Uterus (tissue), 4 donors: ENCODE results near the gene COX7A1. TPM values are rescaled to one million over a fixed set of nuclear protein-coding genes. Genes with fewer than 3 reads are reported as not detected.

Experiments used
- DNase-seq, 2 donors: peaks; one replicate each; pipeline ENCODE4 v3.0.0-alpha.2; 2019 to 2020
- H3K27ac ChIP-seq, 2 donors: fragments of 200-600 bp; sonication (generic); 1 replicate in 1 of 2; 2 replicates in 1 of 2; pipeline ENCODE4 v1.5.1; 2016 to 2018
- H3K27me3 ChIP-seq, 2 donors: fragments of 200-600 bp; sonication (generic); one replicate each; pipeline ENCODE4 v1.5.1; 2018 to 2019; ENCODE audit warnings: control low read depth in 1 of 2
- H3K36me3 ChIP-seq, 2 donors: fragments of 200-600 bp; sonication (generic); one replicate each; pipeline ENCODE4 v1.5.1; 2019; ENCODE audit warnings: control low read depth in 1 of 2
- H3K4me1 ChIP-seq, 2 donors: fragments of 200-600 bp; sonication (generic); one replicate each; pipeline ENCODE4 v1.5.1; 2018 to 2019; ENCODE audit warnings: control low read depth in 1 of 2
- H3K4me3 ChIP-seq, 2 donors: fragments of 200-600 bp; sonication (generic); 1 replicate in 1 of 2; 2 replicates in 1 of 2; pipeline ENCODE4 v1.5.1; 2018 to 2019; ENCODE audit warnings: mild to moderate bottlenecking in 1 of 2
- H3K9me3 ChIP-seq, 2 donors: fragments of 200-600 bp; sonication (generic); one replicate each; pipeline ENCODE4 v1.5.1; 2019; ENCODE audit warnings: control low read depth in 1 of 2
- CTCF ChIP-seq, 4 experiments: fragments of 200-600 bp in 2 of 4; fragments of 450-650 bp in 2 of 4; sonication (generic) in 2 of 4; IDR thresholded peaks; one replicate each; pipeline ENCODE4 v1.5.1; 2016 to 2019; ENCODE audit warnings: antibody characterized with exemption in 4 of 4, mild to moderate bottlenecking in 2 of 4, moderate library complexity in 1 of 4
- POLR2A ChIP-seq, 2 donors: fragments of 450-650 bp; IDR thresholded peaks; one replicate each; pipeline ENCODE4 v1.6.1; 2016; ENCODE audit warnings: antibody characterized with exemption in 2 of 2, mild to moderate bottlenecking in 1 of 2, moderate library complexity in 1 of 2
- intact Hi-C: fragments of 100-400 bp; cut with DNase I; formaldehyde crosslinking; loops from one replicate; pipeline ENCODE4 v1.15.1; 2023; ENCODE audit warnings: low total_unique reads
- total RNA-seq, 4 donors: library from RNA; depleted of rRNA in 3 of 4; stranded (reverse); fragments of >200 nt in 3 of 4; gene quantifications; one replicate each; pipeline versions ENCODE4 v1.1.0 to v1.2.4, GENCODE V29; 2014 to 2023
- donor health status: DM: yes; HTN: yes; CAD: no.

COX7A1 gene
- total RNA-seq, 4 donors from 2014 or later, result 4.7 to 235 (median 65.2) TPM

DNA sequence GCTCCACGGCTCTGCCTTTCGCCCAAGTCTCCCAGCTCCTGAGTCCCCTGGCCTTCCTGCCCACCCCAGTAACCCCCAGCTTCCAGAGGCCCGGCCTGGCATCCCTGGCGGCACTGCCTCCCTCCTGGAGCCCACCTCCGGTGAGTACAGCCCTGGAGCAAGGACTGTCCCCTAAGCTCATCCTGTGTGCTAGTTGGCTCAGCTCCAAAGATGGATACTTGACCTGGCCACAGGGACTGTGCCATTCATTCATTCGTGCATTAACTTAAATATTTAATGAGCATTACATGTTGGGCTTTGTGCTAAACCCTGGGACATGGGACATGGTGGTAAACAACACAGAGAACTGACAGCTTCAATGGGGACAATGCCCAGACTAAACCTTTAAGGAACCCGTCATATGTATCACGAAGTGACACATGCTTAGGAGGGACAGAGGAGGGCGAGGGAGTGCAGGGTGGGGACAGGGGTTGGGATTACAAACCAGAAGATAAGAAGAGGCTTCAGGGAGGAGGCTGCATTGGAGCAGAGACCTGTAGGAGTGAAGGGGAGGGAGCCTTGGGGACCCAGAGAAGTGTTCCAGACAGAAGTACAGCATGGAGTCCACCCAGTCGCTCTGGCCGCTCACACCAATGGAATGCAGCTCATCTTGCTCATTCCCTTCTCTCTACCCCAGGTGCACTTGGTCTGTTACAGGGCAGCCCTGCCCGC, 48.2 kb downstream of the COX7A1 start:
- H3K36me3 ChIP-seq, result no peaks in the 10 kb centered on the region
- no peak overlapping the region for H3K4me3 ChIP-seq
- no peaks in the 10 kb centered on the region for H3K27me3 ChIP-seq
- intact Hi-C loops, result no loop called here
- no peaks in the 10 kb centered on the region for H3K4me1 ChIP-seq
- no peaks in the 10 kb centered on the region for H3K9me3 ChIP-seq
- no peak overlapping the region for H3K27ac ChIP-seq
- no peak for DNase-seq
- no peak for TF ChIP-seq POLR2A (IDR thresholded peaks at IDR 0.05)
- no peak for TF ChIP-seq CTCF (IDR thresholded peaks at IDR 0.05)

DNA sequence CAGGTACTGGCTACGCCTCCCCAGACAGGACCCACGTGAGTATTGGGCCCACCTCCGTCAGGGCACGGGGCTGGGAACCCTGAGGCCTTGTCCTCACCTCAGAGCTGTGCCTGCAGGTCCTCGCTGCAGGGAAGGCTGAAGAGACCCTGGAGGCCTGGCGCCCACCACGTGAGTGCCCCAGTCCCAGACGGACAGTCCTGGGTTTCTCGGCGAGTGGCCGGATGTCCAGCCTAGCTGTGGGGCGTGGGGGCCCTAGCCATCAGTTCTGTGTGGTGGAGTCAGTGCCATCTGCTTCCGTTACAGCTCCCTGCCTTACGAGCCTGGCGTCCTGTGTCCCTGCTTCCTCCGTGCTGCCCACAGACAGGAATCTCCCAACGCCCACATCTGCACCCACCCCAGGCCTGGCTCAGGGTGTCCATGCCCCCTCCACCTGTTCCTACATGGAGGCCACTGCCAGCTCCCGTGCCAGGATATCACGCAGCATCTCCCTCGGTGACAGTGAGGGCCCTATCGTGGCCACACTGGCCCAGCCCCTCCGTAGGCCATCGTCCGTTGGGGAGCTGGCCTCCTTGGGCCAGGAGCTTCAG, 49.1 kb downstream of the COX7A1 start:
- H3K4me3 ChIP-seq, result no peak overlapping the region
- no peaks in the 10 kb centered on the region for H3K27me3 ChIP-seq
- H3K27ac ChIP-seq, result no peak overlapping the region
- no peaks in the 10 kb centered on the region for H3K9me3 ChIP-seq
- H3K36me3 ChIP-seq, result no peaks in the 10 kb centered on the region
- H3K4me1 ChIP-seq, result no peaks in the 10 kb centered on the region
- intact Hi-C loops, result no loop called here
- no peak for TF ChIP-seq CTCF (IDR thresholded peaks at IDR 0.05)
- no peak for TF ChIP-seq POLR2A (IDR thresholded peaks at IDR 0.05)
- no peak for DNase-seq

DNA sequence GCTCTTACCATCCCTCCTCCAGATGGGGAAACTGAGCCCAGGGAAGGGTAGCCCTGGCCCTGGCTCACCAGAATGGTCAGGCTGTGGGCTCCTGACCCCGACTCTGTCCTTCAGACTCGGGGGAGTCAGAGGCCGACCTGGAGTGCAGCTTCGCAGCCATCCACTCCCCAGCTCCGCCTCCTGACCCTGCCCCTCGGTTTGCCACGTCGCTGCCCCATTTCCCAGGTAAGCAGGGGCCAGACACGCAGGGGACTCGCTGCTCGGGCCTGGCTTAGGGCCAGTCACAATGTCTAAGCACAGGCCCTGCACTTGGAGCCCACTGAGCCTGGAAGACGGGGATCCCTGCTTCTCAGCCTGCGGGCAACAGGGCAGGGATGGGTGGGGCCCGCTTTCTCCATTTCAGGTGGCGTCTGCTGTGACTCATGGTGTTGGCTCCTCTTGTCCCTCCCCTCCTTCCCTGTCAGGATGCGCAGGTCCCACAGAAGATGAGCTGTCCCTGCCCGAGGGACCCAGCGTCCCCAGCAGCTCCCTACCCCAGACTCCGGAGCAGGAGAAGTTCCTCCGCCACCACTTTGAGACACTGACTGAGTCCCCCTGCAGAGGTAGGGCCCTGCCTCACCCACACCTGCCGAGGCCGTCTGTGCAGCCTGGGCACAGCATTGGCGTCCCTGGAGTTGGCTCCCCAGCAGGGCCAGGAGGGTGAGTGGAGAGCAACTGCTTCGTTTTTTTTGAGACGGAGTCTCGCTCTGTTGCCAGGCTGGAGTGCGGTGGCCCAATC, 50.5 kb downstream of the COX7A1 start:
- no peaks in the 10 kb centered on the region for H3K36me3 ChIP-seq
- H3K27ac ChIP-seq, result no peak overlapping the region
- no peak for DNase-seq
- no peak overlapping the region for H3K4me3 ChIP-seq
- no peaks in the 10 kb centered on the region for H3K9me3 ChIP-seq
- no peaks in the 10 kb centered on the region for H3K27me3 ChIP-seq
- TF ChIP-seq CTCF (IDR thresholded peaks at IDR 0.05), result no peak
- TF ChIP-seq POLR2A (IDR thresholded peaks at IDR 0.05), result no peak
- no peaks in the 10 kb centered on the region for H3K4me1 ChIP-seq
- intact Hi-C loops, result no loop called here

Other genes starting within 250 kb of the COX7A1 start
- gene HCST, start 249.9 kb downstream of the COX7A1 start, total RNA-seq, result 10 to 100 TPM in 1 of 4 donors, 1 to 10 TPM in 2, not detected in 1; 1.6 to 47.1 (median 4.5) TPM
- 10 to 100 TPM in 3 of 4 donors, 1 to 10 TPM in 1; 1.3 to 25.0 (median 14.9) TPM for gene TYROBP, start 244.2 kb downstream of the COX7A1 start, total RNA-seq
- 10 to 100 TPM in 2 of 4 donors, 1 to 10 TPM in 2; 3.1 to 22.4 (median 9.6) TPM for gene LRFN3, start 216.1 kb downstream of the COX7A1 start, total RNA-seq
- gene SDHAF1, start 157.3 kb downstream of the COX7A1 start, total RNA-seq, result 10 to 100 TPM; 23.8 to 80.0 (median 43.1) TPM
- 1 to 10 TPM in 1 of 4 donors, under 1 TPM in 1, not detected in 2; 0.24 to 1.7 TPM for gene SYNE4, start 143.6 kb downstream of the COX7A1 start, total RNA-seq
- gene ALKBH6, start 138.2 kb downstream of the COX7A1 start, total RNA-seq, result 10 to 100 TPM; 10.0 to 18.5 (median 17.0) TPM
- gene CLIP3, start 119.6 kb downstream of the COX7A1 start, total RNA-seq, result 10 to 100 TPM in 3 of 4 donors, 1 to 10 TPM in 1; 4.4 to 82.5 (median 34.8) TPM
- gene THAP8, start 98.2 kb downstream of the COX7A1 start, total RNA-seq, result 1 to 10 TPM in 3 of 4 donors, not detected in 1; 4.6 to 6.5 (median 6.2) TPM
- 1 to 10 TPM in 2 of 4 donors, not detected in 2; 2.4 to 5.8 TPM for gene WDR62, start 97.5 kb downstream of the COX7A1 start, total RNA-seq
- gene OVOL3, start 41.3 kb downstream of the COX7A1 start, total RNA-seq, result not detected
- 10 to 100 TPM in 3 of 4 donors, 1 to 10 TPM in 1; 8.2 to 69.8 (median 25.2) TPM for gene POLR2I, start 37.6 kb downstream of the COX7A1 start, total RNA-seq
- 100 to 1,000 TPM; 118 to 196 (median 154) TPM for gene TBCB, start 37.0 kb downstream of the COX7A1 start, total RNA-seq
- gene CAPNS1, start 12.4 kb downstream of the COX7A1 start, total RNA-seq, result 100 to 1,000 TPM; 134 to 511 (median 179) TPM
- gene ZNF565, start 62.2 kb upstream of the COX7A1 start, total RNA-seq, result 10 to 100 TPM in 1 of 4 donors, 1 to 10 TPM in 3; 1.5 to 20.8 (median 6.1) TPM
- 100 to 1,000 TPM in 1 of 4 donors, 10 to 100 TPM in 3; 54.7 to 238 (median 84.2) TPM for gene ZNF146, start 62.7 kb upstream of the COX7A1 start, total RNA-seq
- gene ZFP14, start 226.8 kb upstream of the COX7A1 start, total RNA-seq, result 10 to 100 TPM in 2 of 4 donors, 1 to 10 TPM in 2; 3.3 to 28.7 (median 9.0) TPM